ENCODE results near the gene ICAM1. TPM values are rescaled to one million over a fixed set of nuclear protein-coding genes. Genes with fewer than 3 reads are reported as not detected.
A peak's percentile ranks its signal among the peaks of the same experiment; 100 is the strongest.
"Not testable (repeated sequence)": the region's sequence is repeated elsewhere in the genome, so short reads cannot be mapped to it uniquely, and the experiment has no call there.

ICAM1 gene
- polyA plus RNA-seq, 3 donors = 21.6 to 118 (median 40.8) TPM

DNA sequence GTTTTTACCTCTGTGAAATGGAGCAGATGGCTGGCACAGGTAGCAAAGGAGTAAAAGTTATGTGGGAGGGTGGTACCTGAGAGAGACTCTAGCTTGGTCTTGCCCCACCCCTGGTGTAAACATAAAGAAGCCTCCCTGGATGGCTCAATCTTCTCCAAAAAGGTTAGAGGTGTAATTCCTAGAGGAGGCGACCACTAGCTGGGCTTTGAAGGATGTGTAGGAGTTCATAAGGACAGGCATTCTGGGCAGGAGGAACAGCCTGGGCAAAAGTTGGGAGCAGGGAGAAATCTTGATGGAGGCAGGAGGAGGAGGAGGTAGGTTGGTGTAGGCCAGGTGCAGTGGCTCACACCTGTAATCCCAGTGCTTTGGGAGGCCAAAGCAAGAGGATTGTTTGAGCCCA lies 8.0 kb downstream of the ICAM1 start:
- Histone ChIP-seq H3K27me3 (ENCODE audit: control insufficient read depth in 2 of 2, insufficient read depth in 2 of 2, low read length in 2 of 2) (no peaks in the 10 kb centered on the region), H3K4me2 (replicated peaks; ENCODE audit: extremely low read depth, low read length, poor library complexity, severe bottlenecking) (no peak overlapping the region), H3K9me3 (replicated peaks in 1 of 2; ENCODE audit: control insufficient read depth in 1 of 2, insufficient read depth in 1 of 2, low read length in 2 of 2) (no peaks in the 10 kb centered on the region), H3K9ac (ENCODE audit: insufficient read depth, low read length, poor library complexity, severe bottlenecking) (no peak overlapping the region), H3K4me3 (replicated peaks in 1 of 3; ENCODE audit: low read depth in 2 of 3, low read length in 3 of 3) (no peak overlapping the region), H3K27ac (ENCODE audit: low read depth in 1 of 2, low read length in 2 of 2) (no peak overlapping the region), H4K20me1 (ENCODE audit: insufficient read depth, low read length) (peaks cover 99% of the 10 kb centered on the region), H3K79me2 (ENCODE audit: insufficient read depth, low read length) (peaks cover 10% of the 10 kb centered on the region), H3K36me3 (replicated peaks in 1 of 2; ENCODE audit: control insufficient read depth in 1 of 2, insufficient read depth in 2 of 2, low read length in 2 of 2) (peaks cover 69 to 95% of the 10 kb centered on the region in 2 donors), H2AFZ (ENCODE audit: insufficient read depth, low read depth, low read length, poor library complexity, severe bottlenecking) (no peak overlapping the region), H3K4me1 (ENCODE audit: control insufficient read depth in 1 of 2, insufficient read depth in 2 of 2, low read length in 2 of 2) (peaks cover 0 to 22% of the 10 kb centered on the region in 2 donors)
- H3K36me3 Mint-ChIP-seq = peaks cover 73 to 100% of the 10 kb centered on the region in 2 donors
- peaks cover 0 to 2% (median 1%) of the 10 kb centered on the region in 3 donors for H3K27me3 Mint-ChIP-seq (ENCODE audit: low read depth in 3 of 3)
- TF ChIP-seq, protein P1, sequence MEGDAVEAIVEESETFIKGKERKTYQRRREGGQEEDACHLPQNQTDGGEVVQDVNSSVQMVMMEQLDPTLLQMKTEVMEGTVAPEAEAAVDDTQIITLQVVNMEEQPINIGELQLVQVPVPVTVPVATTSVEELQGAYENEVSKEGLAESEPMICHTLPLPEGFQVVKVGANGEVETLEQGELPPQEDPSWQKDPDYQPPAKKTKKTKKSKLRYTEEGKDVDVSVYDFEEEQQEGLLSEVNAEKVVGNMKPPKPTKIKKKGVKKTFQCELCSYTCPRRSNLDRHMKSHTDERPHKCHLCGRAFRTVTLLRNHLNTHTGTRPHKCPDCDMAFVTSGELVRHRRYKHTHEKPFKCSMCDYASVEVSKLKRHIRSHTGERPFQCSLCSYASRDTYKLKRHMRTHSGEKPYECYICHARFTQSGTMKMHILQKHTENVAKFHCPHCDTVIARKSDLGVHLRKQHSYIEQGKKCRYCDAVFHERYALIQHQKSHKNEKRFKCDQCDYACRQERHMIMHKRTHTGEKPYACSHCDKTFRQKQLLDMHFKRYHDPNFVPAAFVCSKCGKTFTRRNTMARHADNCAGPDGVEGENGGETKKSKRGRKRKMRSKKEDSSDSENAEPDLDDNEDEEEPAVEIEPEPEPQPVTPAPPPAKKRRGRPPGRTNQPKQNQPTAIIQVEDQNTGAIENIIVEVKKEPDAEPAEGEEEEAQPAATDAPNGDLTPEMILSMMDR (IDR thresholded peaks at IDR 0.05) = no peak
- WGBS (ENCODE audit: insufficient coverage) = 100% methylated on average over 1 of the region's 1 CpG
- no peak overlapping the region for H3K4me3 Mint-ChIP-seq
- intact Hi-C loops (cut with micrococcal nuclease) = no loop called here
- H3K9me3 Mint-ChIP-seq = peaks cover 0 to 2% (median 0%) of the 10 kb centered on the region in 7 donors
- H3K4me1 Mint-ChIP-seq = peaks cover 24% of the 10 kb centered on the region
- no peak for DNase-seq
- no peak overlapping the region for H3K27ac Mint-ChIP-seq

DNA sequence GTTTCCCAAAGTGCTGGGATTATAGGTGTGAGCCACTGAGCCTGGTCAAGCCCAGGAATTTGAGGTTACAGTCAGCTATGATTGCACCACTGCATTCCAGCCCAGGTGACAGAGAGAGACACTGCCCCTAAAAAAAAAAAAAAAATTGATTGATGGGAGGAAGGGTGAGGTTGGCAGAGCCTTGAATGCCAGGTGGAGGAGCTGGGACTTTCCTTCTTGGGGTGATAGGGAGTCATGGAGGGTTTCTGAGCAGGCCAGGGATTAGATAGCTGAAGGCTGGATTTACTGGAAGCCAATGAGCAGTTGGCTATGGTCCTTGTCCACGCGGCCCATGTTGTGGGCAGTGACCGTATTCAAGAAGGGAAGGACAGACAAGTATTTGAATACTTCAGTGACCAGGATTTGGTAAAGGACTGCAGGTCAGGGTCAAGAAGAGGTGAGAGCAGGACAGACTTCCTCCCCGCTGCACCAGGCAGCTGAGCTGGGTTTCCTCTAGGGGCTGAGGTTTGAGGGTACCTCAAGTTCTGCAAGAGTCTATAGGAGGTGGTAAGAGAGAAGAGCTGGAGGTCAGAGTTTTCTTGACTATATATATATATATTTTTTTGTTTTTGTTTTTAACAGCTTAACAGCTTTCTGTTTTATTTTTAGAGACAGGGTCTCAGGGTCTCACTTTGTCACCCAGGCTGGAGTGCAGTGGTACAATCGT lies 9.0 kb downstream of the ICAM1 start:
- peaks cover 0 to 2% (median 0%) of the 10 kb centered on the region in 7 donors for H3K9me3 Mint-ChIP-seq
- peaks cover 0 to 2% (median 1%) of the 10 kb centered on the region in 3 donors for H3K27me3 Mint-ChIP-seq (ENCODE audit: low read depth in 3 of 3)
- Histone ChIP-seq H3K9ac (ENCODE audit: insufficient read depth, low read length, poor library complexity, severe bottlenecking) (no peak overlapping the region), H3K79me2 (ENCODE audit: insufficient read depth, low read length) (peaks cover 8% of the 10 kb centered on the region), H3K27ac (ENCODE audit: low read depth in 1 of 2, low read length in 2 of 2) (no peak overlapping the region), H3K9me3 (replicated peaks in 1 of 2; ENCODE audit: control insufficient read depth in 1 of 2, insufficient read depth in 1 of 2, low read length in 2 of 2) (no peaks in the 10 kb centered on the region), H3K4me1 (ENCODE audit: control insufficient read depth in 1 of 2, insufficient read depth in 2 of 2, low read length in 2 of 2) (peaks cover 0 to 15% of the 10 kb centered on the region in 2 donors), H3K4me3 (replicated peaks in 1 of 3; ENCODE audit: low read depth in 2 of 3, low read length in 3 of 3) (no peak overlapping the region), H4K20me1 (ENCODE audit: insufficient read depth, low read length) (peaks cover 99% of the 10 kb centered on the region), H3K27me3 (ENCODE audit: control insufficient read depth in 2 of 2, insufficient read depth in 2 of 2, low read length in 2 of 2) (no peaks in the 10 kb centered on the region), H3K4me2 (replicated peaks; ENCODE audit: extremely low read depth, low read length, poor library complexity, severe bottlenecking) (no peak overlapping the region), H3K36me3 (replicated peaks in 1 of 2; ENCODE audit: control insufficient read depth in 1 of 2, insufficient read depth in 2 of 2, low read length in 2 of 2) (peaks cover 70 to 95% of the 10 kb centered on the region in 2 donors), H2AFZ (ENCODE audit: insufficient read depth, low read depth, low read length, poor library complexity, severe bottlenecking) (no peak overlapping the region)
- DNase-seq = no peak
- peak overlapping the region in 4 of 7 donors; percentile 23 to 74 (median 36) for H3K27ac Mint-ChIP-seq
- TF ChIP-seq, protein P1 (IDR thresholded peaks at IDR 0.05) = no peak
- peaks cover 75 to 100% of the 10 kb centered on the region in 2 donors for H3K36me3 Mint-ChIP-seq
- peak overlapping the region in 1 of 2 donors; percentile 38 for H3K4me3 Mint-ChIP-seq
- intact Hi-C loops (cut with micrococcal nuclease) = no loop called here
- WGBS (ENCODE audit: insufficient coverage) = 38% methylated on average over 4 of the region's 5 CpGs
- H3K4me1 Mint-ChIP-seq = peaks cover 17% of the 10 kb centered on the region

DNA sequence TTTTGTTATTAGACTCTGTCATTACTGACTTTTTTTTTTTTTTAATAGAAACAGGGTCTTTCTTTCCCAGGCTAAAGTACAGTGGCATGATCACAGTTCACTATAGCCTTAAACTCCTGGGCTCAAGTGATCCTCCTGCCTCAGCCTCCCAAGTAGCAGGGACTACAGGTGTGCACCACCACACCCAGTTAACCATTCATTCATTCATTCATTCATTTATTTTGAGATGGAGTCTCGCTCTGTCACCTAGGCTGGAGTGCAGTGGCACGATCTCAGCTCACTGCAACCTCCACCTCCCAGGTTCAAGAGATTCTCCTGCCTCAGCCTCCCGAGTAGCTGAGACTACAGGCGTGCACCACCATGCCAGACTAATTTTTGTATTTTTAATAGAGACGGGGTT lies 11.1 kb downstream of the ICAM1 start:
- H3K4me3 Mint-ChIP-seq = not testable (repeated sequence)

More for the DNA sequence above, 11.1 kb downstream of the ICAM1 start:
- Histone ChIP-seq H3K36me3 (replicated peaks in 1 of 2; ENCODE audit: control insufficient read depth in 1 of 2, insufficient read depth in 2 of 2, low read length in 2 of 2) (peaks cover 71 to 87% of the 10 kb centered on the region in 2 donors), H3K4me1 (ENCODE audit: control insufficient read depth in 1 of 2, insufficient read depth in 2 of 2, low read length in 2 of 2) (peaks cover 19 to 32% of the 10 kb centered on the region in 2 donors), H4K20me1 (ENCODE audit: insufficient read depth, low read length) (peaks cover 94% of the 10 kb centered on the region)
- DNase-seq; H3K9me3 ChIP-seq (replicated peaks in 1 of 2; ENCODE audit: control insufficient read depth in 1 of 2, insufficient read depth in 1 of 2, low read length in 2 of 2); intact Hi-C loops (cut with micrococcal nuclease); H2AFZ ChIP-seq (ENCODE audit: insufficient read depth, low read depth, low read length, poor library complexity, severe bottlenecking); H3K9me3 Mint-ChIP-seq; H3K27me3 ChIP-seq (ENCODE audit: control insufficient read depth in 2 of 2, insufficient read depth in 2 of 2, low read length in 2 of 2); H3K79me2 ChIP-seq (ENCODE audit: insufficient read depth, low read length); H3K9ac ChIP-seq (ENCODE audit: insufficient read depth, low read length, poor library complexity, severe bottlenecking); H3K27me3 Mint-ChIP-seq (ENCODE audit: low read depth in 3 of 3); H3K4me2 ChIP-seq (replicated peaks; ENCODE audit: extremely low read depth, low read length, poor library complexity, severe bottlenecking); H3K27ac ChIP-seq (ENCODE audit: low read depth in 1 of 2, low read length in 2 of 2); H3K4me3 ChIP-seq (replicated peaks in 1 of 3; ENCODE audit: low read depth in 2 of 3, low read length in 3 of 3); H3K27ac Mint-ChIP-seq: not testable (repeated sequence)
- WGBS (ENCODE audit: insufficient coverage) = no CpG with 5 or more reads among the region's 5 CpGs
- Mint-ChIP-seq H3K4me1 (peaks cover 35% of the 10 kb centered on the region), H3K36me3 (peaks cover 77 to 93% of the 10 kb centered on the region in 2 donors)

Measured in CD14-positive monocyte (primary cell).